Neural progenitor cell (in vitro differentiated cells): ENCODE measurements around the gene SUGCT.
"Not testable (repeated sequence)": the region's sequence is repeated elsewhere in the genome, so short reads cannot be mapped to it uniquely, and the experiment has no call there.

Experiments
- EZH2phosphoT487 ChIP-seq: fragments of 200-600 bp; sonication (generic); IDR thresholded peaks from 2 replicates; pipeline ENCODE4 v1.6.1; 2017; ENCODE audit warnings: antibody characterized with exemption
- TF ChIP-seq, protein P1 (sequence below): fragments of 200-600 bp; sonication (generic); IDR thresholded peaks from 2 replicates; pipeline ENCODE4 v1.5.1; 2017; ENCODE audit warnings: antibody characterized with exemption, mild to moderate bottlenecking

- TF ChIP-seq, protein P1, sequence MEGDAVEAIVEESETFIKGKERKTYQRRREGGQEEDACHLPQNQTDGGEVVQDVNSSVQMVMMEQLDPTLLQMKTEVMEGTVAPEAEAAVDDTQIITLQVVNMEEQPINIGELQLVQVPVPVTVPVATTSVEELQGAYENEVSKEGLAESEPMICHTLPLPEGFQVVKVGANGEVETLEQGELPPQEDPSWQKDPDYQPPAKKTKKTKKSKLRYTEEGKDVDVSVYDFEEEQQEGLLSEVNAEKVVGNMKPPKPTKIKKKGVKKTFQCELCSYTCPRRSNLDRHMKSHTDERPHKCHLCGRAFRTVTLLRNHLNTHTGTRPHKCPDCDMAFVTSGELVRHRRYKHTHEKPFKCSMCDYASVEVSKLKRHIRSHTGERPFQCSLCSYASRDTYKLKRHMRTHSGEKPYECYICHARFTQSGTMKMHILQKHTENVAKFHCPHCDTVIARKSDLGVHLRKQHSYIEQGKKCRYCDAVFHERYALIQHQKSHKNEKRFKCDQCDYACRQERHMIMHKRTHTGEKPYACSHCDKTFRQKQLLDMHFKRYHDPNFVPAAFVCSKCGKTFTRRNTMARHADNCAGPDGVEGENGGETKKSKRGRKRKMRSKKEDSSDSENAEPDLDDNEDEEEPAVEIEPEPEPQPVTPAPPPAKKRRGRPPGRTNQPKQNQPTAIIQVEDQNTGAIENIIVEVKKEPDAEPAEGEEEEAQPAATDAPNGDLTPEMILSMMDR = peak; percentile 35
- not testable (repeated sequence) for TF ChIP-seq EZH2phosphoT487
Measured at GRCh38 chr7:40253444-40253843, 118.6 kb downstream of the SUGCT start.
